SK-N-SH (cell line): ENCODE results near the gene AGMO. TPM values are rescaled to one million over a fixed set of nuclear protein-coding genes. Genes with fewer than 3 reads are reported as not detected.

Experiments
- CTCF ChIA-PET: fragments of 300-600, 350-600 bp; formaldehyde crosslinking; extraction: SDS; loops from one replicate; lab custom pipeline; 2021; lab: Yijun Ruan, JAX
- POLR2A ChIA-PET: fragments of 350-600 bp; sonication (Branson Sonifier 250); formaldehyde crosslinking; extraction: SDS; loops from one replicate; lab custom pipeline; 2020; ENCODE audit warnings: antibody characterized with exemption, inconsistent platforms; lab: Yijun Ruan, JAX
- DNase-seq: peaks from one replicate; pipeline ENCODE4 v3.0.0; 2012
- H2AFZ ChIP-seq: fragments of 200-600 bp; sonication (generic); 2 replicates; pipeline ENCODE4 v1.8.1; 2016; ENCODE audit warnings: antibody characterized with exemption, mild to moderate bottlenecking, low read depth
- H3F3A ChIP-seq: fragments of 200-600 bp; sonication (generic); replicated peaks from 2 replicates; pipeline ENCODE3; 2016; ENCODE audit warnings: antibody characterized with exemption, mild to moderate bottlenecking; ENCODE audit not compliant: insufficient read depth
- H3K27ac ChIP-seq, 2 experiments: fragments of 200-500 bp in 1 of 2; fragments of 200-600 bp in 1 of 2; sonication (Bioruptor generic) in 1 of 2; sonication (generic), shearing (Covaris generic) in 1 of 2; 2 replicates each; pipeline versions ENCODE4 v1.5.1 to v1.6.1; 2014 to 2016; ENCODE audit warnings: low read depth in 2 of 2, inconsistent platforms in 1 of 2, low read length in 1 of 2, mild to moderate bottlenecking in 1 of 2, mixed read lengths in 1 of 2
- H3K27me3 ChIP-seq: fragments of 200-600 bp; sonication (generic), shearing (Covaris generic); 2 replicates; pipeline ENCODE4 v1.6.1; 2016; ENCODE audit warnings: mixed run types; ENCODE audit not compliant: insufficient read depth
- H3K36me3 ChIP-seq, 2 experiments: fragments of 200-500 bp in 1 of 2; fragments of 200-600 bp in 1 of 2; sonication (Bioruptor generic) in 1 of 2; sonication (generic) in 1 of 2; replicated peaks in 1 of 2; 2 replicates each; pipeline versions ENCODE3 to v1.5.1; 2014 to 2016; ENCODE audit warnings: low read length in 1 of 2, mild to moderate bottlenecking in 1 of 2; ENCODE audit not compliant: insufficient read depth in 2 of 2, control insufficient read depth in 1 of 2
- H3K4me1 ChIP-seq, 2 experiments: fragments of 200-500 bp in 1 of 2; fragments of 200-600 bp in 1 of 2; sonication (Bioruptor generic) in 1 of 2; sonication (generic), shearing (Covaris generic) in 1 of 2; 2 replicates each; pipeline versions ENCODE4 v1.5.1 to v1.6.1; 2014 to 2016; ENCODE audit warnings: low read depth in 1 of 2, low read length in 1 of 2, mixed run types in 1 of 2; ENCODE audit not compliant: insufficient read depth in 2 of 2, control insufficient read depth in 1 of 2
- H3K4me2 ChIP-seq: fragments of 200-600 bp; sonication (generic), shearing (Covaris generic); 2 replicates; pipeline ENCODE4 v1.6.1; 2017; ENCODE audit warnings: mixed run types
- H3K4me3 ChIP-seq, 2 experiments: fragments of 200-500 bp in 1 of 2; fragments of 200-600 bp in 1 of 2; sonication (Bioruptor generic) in 1 of 2; sonication (generic), shearing (Covaris generic) in 1 of 2; 2 replicates each; pipeline versions ENCODE4 v1.5.1 to v1.8.1; 2014 to 2016; ENCODE audit warnings: low read depth in 2 of 2, inconsistent platforms in 1 of 2, low read length in 1 of 2, mild to moderate bottlenecking in 1 of 2, mixed read lengths in 1 of 2, moderate library complexity in 1 of 2
- H3K79me2 ChIP-seq: fragments of 200-600 bp; sonication (generic); 2 replicates; pipeline ENCODE4 v1.8.1; 2017; ENCODE audit warnings: mild to moderate bottlenecking; ENCODE audit not compliant: insufficient read depth
- H3K9ac ChIP-seq: fragments of 200-600 bp; sonication (generic); 2 replicates; pipeline ENCODE4 v1.6.1; 2017; ENCODE audit warnings: mixed run types
- H3K9me2 ChIP-seq: fragments of 200-600 bp; sonication (generic); 2 replicates; pipeline ENCODE4 v1.6.1; 2017; ENCODE audit warnings: mixed run types
- H3K9me3 ChIP-seq: fragments of 200-600 bp; sonication (generic); 2 replicates; pipeline ENCODE4 v1.6.1; 2017; ENCODE audit warnings: mixed run types, mild to moderate bottlenecking, moderate library complexity
- H4K20me1 ChIP-seq: fragments of 200-600 bp; sonication (generic); 2 replicates; pipeline ENCODE4 v1.6.1; 2017; ENCODE audit warnings: mild to moderate bottlenecking, mixed run types; ENCODE audit not compliant: insufficient read depth
- CTCF ChIP-seq: fragments of 200-600 bp; sonication (generic); IDR thresholded peaks from 2 replicates; pipeline ENCODE4 v1.6.1; 2017; ENCODE audit warnings: antibody characterized with exemption, mild to moderate bottlenecking, moderate library complexity
- ELF1 ChIP-seq: IDR thresholded peaks from 2 replicates; pipeline ENCODE4 v1.4.0; 2012
- FOXJ3 ChIP-seq: sonication (generic); formaldehyde crosslinking; IDR thresholded peaks from 2 replicates; pipeline ENCODE4 v1.5.1; 2020; ENCODE audit warnings: mild to moderate bottlenecking, missing genetic modification reagents
- MAX ChIP-seq: IDR thresholded peaks from 2 replicates; pipeline ENCODE4 v1.4.0; 2012; ENCODE audit warnings: low read depth
- NRF1 ChIP-seq: IDR thresholded peaks from 2 replicates; pipeline ENCODE4 v1.6.1; 2012; ENCODE audit warnings: low read depth, mild to moderate bottlenecking, low read length
- RAD21 ChIP-seq: IDR thresholded peaks from 2 replicates; pipeline ENCODE4 v1.6.1; 2012; ENCODE audit warnings: mild to moderate bottlenecking, low read length
- REST ChIP-seq: IDR thresholded peaks from 2 replicates; pipeline ENCODE4 v1.6.1; 2012; ENCODE audit warnings: mild to moderate bottlenecking, low read depth, low read length, moderate library complexity
- SIN3A ChIP-seq: IDR thresholded peaks from 2 replicates; pipeline ENCODE4 v1.6.1; 2012; ENCODE audit warnings: low read depth, mild to moderate bottlenecking, low read length, moderate library complexity, borderline replicate concordance
- USF1 ChIP-seq: IDR thresholded peaks from 2 replicates; pipeline ENCODE4 v1.4.0; 2012; ENCODE audit warnings: low read depth, borderline replicate concordance
- ZBTB33 ChIP-seq: IDR thresholded peaks from 2 replicates; pipeline ENCODE4 v1.4.0; 2012; ENCODE audit warnings: low read depth, borderline replicate concordance
- WGBS: methylation state at CpG from one replicate; pipeline ENCODE4 v1.1.6; 2017; ENCODE audit warnings: low lambda C conversion rate; 5-methylcytosine and 5-hydroxymethylcytosine counted together
- polyA plus RNA-seq, 3 experiments: library from polyadenylated mRNA; depleted of rRNA; stranded (reverse); fragments of >200 nt; gene quantifications; 2 replicates each; pipeline ENCODE4 v1.2.3, GENCODE V29; 2012

AGMO gene
- polyA plus RNA-seq, 1 of the 3 experiments (the other 2 are of a cell fraction): 0.05 TPM

- POLR2A ChIA-PET: no interaction called here
- Histone ChIP-seq H3K9me3 (no peaks in the 10 kb centered on the region), H3K79me2 (no peaks in the 10 kb centered on the region), H3K27ac (no peak overlapping the region), H3F3A (no peaks in the 10 kb centered on the region), H3K36me3 (no peaks in the 10 kb centered on the region), H3K4me1 (no peaks in the 10 kb centered on the region; a peak in 1 of 4 replicates), H3K9me2 (no peaks in the 10 kb centered on the region), H3K9ac (no peak overlapping the region), H3K4me2 (no peak overlapping the region), H2AFZ (no peak overlapping the region), H3K4me3 (no peak overlapping the region), H4K20me1 (no peaks in the 10 kb centered on the region), H3K27me3 (no peaks in the 10 kb centered on the region)
- TF ChIP-seq RAD21: no peak
- no peak for TF ChIP-seq CTCF
- TF ChIP-seq USF1: no peak
- no peak for TF ChIP-seq SIN3A
- no peak for TF ChIP-seq FOXJ3 (CRISPR knock-in tag)
- no peak for TF ChIP-seq NRF1
- no peak for TF ChIP-seq ZBTB33
- TF ChIP-seq REST: no peak
- TF ChIP-seq MAX: no peak
- TF ChIP-seq ELF1: no peak
- DNase-seq: no peak
- WGBS: 8% methylated on average over 1 of the region's 1 CpG
- CTCF ChIA-PET: no interaction called here
Observed at GRCh38 chr7:15418264-15418663, 143.6 kb downstream of the AGMO start.
